Medulla oblongata (tissue), 1 donor: ENCODE data around the gene MRI1.

Experiments used
- DNase-seq: peaks from one replicate; pipeline ENCODE4 v3.0.0-alpha.2; 2015; ENCODE audit errors: extremely low spot score

The MRI1 gene

DNA sequence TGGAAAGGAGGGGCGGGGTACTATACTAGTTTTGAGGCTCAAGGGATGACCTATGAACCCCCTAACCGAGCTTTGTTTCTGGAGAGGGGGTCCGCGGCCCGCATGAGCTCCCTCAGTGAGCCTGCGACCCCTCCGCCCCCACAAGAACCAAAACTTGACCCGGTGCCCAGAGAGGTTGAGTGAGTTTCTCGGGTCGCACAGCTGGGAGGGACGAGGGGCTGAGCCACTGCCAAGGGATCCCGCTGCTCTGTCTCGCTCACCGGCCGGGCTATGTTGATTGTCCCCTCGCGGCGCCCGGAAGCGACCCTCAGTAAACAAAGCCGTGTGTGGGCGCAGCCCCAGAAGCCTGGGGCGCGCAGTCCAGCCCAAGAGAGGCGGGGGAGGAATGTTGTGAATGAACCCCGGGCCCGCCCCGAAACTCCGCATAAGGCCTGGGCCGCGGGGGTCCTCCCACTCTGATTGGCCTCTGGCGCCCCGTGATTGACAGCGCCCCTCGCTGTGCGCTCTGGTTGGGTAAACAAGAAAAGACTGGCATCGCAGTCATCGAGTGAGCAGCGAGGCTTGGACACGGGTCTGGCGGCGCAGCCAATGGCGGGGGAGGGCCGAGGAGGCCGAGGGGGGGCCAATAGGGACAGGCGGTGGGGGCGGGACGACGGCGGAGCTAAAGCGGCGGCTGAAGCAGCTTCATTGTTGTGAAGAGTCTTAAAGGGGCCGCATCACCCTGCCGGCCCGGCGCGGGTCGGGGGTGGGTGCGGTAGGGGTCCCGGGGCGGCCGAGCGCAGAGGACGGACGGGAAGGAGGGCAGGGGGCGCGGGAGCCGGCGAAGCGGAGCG, 30.7 kb downstream of the MRI1 start, which contains the start of gene ZSWIM4:
Gene ZSWIM4, plus strand, starts transcription at position 687 of the 833 bp plus-strand sequence. CDS start 206 bp downstream, outside the sequence.
- DNase-seq: peak; percentile 99

DNA sequence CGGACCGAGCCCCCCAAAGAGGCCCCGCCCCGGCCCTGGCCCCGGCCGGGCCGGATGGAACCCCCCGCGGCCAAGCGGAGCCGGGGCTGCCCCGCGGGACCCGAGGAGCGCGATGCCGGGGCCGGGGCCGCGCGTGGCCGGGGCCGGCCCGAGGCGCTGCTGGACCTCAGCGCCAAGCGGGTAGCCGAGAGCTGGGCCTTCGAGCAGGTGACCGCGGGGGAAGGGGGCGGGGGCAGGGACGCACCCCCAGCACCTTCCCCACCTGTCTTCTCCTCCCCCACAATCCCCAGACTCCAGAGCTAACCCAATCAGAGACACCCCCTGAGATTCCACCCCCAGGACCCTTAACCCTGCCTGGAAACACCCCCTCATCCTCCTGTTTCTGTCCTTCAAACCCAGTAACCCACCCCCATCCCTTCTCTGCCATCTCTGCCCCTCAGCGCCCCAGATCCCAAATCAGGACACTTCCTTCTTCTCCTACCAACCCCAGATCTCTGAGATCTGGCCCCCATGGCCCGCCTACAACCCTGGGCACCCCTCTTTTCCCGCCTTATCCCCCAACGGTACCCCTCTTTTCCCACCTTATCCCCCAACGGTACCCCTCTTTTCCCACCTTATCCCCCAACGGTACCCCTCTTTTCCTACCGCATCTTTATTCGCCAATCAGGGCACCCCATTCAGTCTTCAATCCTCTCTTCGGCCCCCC, 31.4 kb downstream of the MRI1 start:
- DNase-seq: no peak

DNA sequence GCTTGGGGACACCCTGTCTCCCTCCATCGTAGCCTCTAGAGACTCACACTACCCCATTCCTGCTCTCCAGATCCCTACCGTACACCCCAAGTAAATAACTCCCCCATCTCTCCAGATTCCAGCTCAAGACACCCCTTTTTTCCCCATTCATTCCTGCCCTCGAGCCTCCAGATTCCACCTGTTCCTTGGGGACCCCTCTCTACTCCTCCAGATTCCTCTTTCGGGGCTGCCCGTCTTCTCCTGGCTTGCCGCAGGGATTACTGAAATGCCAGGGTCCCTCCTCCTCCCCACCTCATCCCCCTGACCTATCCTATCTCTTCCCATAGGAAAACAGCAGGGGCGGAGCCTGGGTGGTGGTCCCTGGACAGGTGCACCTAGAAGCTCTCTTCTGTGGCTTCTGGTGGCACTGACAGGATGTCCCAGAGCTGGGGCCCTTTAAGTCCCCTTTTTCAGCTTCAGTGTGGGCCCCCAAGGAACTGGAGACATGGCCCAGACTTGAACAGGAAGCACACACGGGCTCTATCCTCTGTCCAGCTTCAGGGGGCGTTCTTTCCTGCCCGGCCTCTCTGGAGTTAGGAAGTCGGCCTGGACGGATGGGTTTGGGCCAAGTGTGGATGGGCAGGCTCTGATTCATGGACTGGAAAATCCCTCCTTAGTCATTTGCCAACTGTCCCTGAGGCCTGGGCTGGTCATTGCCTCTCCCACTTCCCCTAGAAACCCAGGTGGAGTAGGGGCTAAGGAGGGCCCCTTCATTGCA, 32.2 kb downstream of the MRI1 start:
- DNase-seq: peak; percentile 30

DNA sequence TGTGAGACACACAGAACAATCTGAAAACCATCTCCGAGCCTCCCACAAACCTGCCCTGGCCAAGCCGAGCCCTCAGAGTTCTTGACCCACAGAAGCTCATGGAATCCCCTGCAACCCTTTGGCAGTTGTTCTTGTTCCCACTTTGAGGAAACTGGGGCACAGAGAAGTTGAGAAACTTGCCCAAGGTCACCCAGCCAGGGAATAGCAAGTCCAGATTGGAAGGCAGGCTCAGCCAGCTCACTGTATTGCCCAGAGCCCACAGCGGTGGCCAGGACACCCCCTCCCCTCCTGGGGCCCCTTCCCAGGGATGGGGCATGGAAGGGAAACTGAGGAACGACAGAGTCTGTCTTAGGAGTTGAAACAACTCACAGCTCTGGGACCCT, 32.7 kb downstream of the MRI1 start:
- no peak for DNase-seq

DNA sequence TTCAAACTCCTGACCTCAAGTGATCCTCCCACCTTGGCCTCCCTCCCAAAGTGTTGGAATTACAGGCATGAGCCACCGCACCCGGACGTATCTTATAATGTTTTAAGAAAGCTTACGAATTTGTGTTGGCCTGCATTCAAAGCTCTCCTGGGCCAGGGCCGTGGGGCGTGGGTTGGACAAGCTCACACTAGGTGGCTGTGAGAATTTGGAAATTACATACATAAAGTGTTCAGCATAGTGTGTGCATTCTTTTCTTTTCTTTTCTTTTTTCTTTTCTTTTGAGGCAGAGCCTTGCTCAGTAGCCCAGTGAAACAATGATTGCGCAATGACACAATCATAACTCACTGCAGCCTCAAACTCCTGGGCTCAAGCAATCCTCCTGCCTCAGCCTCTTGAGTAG, 33.5 kb downstream of the MRI1 start:
- DNase-seq: no peak

DNA sequence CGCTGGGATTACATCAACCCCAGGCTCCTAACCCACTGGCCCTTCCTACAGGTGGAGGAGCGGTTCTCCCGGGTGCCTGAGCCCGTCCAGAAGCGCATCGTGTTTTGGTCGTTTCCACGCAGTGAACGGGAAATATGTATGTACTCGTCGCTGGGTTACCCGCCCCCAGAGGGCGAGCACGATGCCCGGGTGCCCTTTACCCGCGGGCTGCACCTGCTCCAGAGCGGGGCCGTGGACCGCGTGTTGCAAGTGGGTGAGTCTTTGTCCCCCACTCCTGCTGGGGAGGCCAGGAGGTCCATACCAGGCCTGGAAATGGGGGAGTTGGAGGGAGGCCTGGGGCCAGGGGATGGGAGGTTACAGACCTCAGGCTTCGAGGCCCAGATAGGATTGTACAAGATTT, 35.3 kb downstream of the MRI1 start:
- no peak for DNase-seq

DNA sequence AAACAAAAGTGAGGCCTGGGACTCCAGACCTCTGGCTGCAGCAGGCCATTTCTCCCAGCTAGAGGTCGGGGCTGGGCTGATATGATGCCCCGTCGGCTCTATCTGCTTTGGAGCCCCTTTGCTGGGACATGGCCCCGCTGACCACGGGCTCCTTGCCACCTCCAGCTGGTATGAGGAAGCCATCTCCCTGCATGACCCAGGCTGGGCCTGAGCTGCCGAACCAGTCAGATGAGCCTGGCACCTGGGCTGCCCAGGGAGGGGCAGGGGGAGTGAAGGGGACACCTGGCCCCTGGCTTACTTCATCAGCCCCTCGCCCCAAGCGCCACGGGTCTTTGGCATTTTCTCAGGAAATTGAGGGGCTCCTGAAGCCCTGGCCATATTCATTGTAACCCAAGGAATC, 38.7 kb downstream of the MRI1 start:
- DNase-seq: no peak

DNA sequence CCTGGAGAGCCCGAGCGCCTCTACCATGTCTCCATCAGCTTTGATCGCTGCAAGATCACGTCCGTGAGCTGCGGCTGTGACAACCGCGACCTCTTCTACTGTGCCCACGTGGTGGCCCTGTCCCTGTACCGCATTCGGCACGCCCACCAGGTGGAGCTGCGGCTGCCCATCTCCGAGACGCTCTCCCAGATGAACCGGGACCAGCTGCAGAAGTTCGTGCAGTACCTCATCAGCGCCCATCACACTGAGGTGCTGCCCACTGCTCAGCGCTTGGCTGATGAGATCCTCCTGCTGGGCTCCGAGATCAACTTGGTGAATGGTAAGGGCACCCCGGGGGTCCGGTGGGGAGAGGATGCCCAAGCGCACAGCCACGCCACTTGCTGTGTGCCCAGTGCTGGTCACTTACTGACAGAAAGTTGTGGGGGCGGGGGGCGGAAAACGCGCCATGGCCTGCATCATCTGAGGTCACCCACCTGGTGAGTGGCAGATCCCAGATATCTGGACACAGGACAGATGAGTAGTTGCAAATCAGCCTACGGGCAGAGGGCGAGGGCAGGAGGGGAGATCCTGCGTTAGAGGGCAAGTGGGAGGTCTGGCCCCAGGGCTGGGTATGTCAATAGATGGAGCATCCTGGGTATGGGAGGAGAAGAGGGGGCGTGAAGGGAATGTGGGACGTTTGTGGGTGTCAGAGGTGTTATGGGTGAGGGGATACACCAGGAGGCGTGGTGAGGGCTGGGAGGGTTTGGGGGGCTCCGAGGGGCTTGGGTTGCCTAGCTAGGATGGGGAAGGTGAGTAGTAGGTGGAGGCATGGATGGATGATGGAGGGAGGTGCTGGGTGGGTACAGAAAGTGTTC, 40.7 kb downstream of the MRI1 start:
- no peak for DNase-seq

DNA sequence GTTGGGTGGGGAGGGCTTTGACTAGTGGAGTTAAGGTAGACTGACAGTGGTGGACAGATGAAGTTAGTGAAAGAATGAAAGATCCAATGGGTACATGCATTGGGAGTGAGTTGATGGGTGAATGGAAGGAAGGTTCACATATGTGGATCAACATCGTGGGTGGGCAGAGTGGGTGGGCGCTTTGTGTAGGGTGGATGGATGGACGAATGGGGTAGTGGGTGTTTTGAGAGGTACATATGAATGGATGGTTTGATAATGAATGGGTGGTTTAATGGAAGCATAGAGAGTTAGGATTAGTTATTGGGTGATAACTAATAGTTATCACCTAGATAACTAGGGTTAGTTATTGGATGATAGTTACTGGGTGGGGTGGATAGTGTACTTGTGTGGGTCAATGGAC, 42.4 kb downstream of the MRI1 start:
- DNase-seq: no peak

DNA sequence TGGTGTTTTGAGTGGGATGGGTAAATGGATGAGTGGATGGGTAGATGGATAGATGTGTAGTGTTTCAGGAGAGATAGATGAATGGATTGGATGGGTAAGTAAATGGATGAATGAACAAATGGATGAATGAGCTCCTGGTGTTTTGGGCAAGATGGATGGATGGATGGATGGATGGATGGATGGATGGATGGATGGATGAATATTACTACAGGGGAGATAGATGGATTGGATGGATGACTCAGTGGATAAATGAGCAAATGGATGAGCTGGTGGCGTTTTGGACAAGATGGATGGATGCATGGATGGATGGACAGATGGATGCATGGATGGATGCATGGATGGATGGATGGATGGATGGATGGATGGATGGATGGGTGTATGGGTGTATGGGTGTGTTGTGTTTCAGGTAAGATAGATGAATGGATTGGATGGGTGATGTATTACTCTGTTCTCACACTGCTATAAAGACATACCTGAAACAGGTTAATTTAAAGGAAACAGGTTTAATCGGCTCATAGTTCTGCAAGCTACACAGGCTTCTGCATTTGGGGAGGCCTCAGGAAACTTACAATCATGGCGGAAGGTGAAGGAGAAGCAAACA, 43.2 kb downstream of the MRI1 start:
- no peak for DNase-seq

DNA sequence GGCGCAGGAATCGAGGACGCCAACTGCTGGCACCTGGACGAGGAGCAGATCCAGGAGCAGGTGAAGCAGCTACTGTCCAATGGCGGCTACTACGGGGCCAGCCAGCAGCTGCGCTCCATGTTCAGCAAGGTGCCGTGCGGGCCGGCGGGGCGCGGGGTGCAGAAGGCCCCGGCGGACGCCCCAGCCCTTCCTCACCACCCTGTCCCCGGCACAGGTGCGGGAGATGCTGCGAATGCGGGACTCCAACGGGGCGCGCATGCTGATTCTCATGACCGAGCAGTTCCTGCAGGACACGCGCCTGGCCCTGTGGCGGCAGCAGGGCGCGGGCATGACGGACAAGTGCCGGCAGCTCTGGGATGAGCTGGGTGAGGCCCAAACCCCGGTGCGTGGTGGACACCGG, 44.5 kb downstream of the MRI1 start:
- DNase-seq: no peak

DNA sequence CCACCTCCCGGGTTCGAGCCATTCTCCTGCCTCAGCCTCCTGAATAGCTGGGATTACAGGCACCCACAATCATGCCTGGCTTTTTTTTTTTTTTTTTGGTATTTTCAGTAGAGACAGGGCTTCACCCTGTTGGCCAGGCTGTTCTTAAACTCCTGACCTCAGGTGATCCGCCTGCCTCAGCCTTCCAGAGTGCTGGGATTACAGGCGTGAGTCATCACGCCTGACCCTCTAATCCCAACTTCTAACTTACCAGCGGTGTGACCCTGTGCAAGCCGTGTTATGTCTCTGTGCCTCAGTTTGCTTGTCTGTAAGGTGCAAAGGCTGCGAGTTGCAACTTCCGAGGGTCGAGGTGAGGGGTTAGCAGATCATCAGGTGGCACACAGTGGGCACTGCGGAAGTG, 48.2 kb downstream of the MRI1 start:
- DNase-seq: no peak

DNA sequence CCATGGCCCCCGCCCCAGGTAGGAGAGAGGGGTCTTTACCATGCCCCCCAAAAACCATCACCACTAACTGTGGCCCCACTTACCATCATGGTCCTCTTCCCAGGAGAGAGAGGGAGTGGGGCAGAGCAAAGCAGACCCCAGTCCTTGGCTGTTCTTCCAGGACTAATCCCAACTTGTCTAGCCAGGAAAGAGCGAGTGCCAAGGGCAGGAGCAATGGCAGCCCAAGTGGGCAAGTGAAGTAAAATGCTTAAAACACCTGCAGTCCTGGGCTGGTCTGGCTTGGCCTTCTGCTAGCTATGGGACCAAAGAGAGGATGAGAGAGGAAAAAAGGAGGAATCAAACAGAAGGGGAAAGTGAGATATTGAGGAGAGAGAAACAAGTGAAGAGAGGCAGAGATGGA, 48.8 kb downstream of the MRI1 start:
- DNase-seq: no peak

DNA sequence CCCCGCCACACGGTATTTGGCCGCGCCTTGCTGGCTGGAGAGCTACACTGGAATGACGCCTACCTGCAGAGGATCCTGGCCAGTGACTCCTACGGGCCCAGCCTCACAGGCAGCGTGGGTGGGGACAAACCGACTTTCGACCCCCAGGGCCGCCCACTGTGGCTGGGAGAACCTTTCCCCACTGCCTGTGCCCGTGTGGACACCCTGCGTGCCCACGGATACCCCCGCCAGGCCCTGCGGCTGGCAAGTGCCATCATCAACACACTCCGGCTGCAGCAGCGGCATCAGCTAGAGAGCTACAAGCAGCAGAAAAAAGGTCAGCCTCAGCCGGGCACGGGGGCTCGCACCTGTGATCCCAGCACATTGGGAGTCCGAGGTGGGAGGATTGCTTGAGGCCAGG, 50.2 kb downstream of the MRI1 start:
- DNase-seq: no peak

DNA sequence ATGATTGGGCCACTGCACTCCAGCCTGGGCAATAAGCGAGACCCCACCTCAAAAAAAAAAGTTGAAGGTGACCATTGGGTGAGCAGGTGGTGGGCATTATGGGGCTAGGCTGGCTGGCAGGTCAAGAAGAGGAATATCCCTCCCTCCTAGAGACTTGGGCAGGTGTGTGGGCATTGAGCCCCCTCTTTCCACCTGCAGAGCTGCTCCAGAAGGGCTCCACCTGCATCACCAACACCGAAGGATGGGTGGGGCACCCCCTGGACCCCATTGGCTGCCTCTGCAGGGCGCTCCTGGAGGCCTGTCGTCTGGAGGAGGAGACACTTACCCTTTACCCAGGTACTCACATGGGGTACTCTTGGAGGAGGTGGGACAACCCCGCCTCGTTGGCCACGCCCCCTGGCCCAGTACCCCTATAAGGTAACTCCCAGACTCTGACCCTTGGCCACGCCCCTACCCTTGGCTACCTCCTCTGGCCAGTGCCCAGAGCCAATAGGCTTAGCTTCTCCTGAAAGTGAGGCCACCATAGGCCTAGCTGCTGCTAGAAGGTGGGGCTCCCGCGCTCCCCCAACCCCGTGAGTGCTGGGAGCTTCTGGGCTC, 52.8 kb downstream of the MRI1 start:
- no peak for DNase-seq

DNA sequence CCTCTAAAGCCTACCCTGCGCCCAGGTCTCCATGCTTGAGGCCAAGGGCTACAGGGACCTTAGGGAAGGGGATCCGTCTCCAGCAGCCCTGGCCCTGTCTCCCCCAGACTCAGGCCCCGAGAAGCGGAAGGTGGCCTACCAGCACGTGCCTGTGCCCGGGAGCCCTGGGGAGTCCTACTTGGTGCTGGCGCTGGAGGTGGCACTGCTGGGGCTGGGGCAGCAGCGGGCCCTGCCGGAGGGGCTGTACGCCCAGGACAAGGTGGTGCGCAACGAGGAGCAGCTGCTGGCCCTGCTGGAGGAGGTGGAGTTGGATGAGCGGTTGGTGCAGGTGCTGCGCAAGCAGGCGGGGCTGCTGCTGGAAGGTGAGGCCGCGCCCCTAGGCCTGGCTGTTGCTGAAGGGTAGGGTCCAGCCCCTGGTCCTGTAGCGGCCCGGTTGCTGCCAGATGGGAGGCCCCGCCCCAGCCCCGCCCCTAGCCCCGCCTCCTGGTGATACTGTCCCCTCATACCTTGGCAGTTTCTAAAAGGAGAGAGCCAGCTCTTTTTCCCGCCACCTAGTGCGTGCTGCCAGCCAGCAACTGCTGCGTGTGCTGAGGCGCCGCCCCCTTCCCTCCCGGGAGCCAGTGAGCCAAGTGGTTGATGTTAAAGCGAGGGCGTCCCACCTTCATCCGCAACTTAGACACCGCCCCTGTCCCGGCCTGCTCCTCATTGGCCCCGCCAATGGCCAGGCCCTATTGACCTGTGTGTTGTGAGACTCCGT, 53.5 kb downstream of the MRI1 start:
- no peak for DNase-seq

DNA sequence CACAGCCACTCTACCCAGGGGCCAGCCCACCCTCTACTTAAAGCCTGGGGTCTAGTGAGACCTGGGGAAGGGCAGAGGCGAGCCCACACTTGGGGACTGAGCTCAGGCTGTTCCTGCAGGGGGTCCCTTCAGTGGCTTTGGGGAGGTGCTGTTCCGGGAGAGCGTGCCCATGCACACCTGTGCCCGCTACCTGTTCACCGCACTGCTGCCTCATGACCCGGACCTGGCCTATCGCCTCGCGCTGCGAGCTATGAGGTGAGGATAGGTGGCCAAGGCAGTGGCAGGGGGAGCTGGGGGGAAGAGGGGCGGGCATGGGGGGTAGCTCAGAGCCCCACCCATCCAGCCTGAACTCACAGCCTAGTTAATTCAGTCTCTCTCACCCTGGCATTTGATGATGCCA, 54.9 kb downstream of the MRI1 start:
- no peak for DNase-seq

DNA sequence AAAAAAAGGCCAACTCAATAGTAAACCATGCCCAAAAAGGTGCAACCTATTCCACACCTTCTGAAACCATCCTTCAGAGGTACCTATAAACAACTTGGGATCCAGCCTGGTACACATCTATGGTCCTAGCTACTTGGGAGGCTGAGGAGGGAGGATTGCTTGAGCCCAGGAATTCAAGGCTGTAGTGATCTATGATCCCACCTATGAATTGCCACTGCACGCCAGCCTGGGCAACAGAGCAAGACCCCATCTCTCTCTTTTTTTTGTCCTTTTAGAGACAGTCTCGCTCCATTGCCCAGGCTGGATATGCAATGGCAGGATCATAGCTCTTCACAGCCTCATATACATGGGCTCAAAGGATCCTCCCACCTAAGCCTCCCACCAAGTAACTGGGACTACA, 57.0 kb downstream of the MRI1 start:
- no peak for DNase-seq

DNA sequence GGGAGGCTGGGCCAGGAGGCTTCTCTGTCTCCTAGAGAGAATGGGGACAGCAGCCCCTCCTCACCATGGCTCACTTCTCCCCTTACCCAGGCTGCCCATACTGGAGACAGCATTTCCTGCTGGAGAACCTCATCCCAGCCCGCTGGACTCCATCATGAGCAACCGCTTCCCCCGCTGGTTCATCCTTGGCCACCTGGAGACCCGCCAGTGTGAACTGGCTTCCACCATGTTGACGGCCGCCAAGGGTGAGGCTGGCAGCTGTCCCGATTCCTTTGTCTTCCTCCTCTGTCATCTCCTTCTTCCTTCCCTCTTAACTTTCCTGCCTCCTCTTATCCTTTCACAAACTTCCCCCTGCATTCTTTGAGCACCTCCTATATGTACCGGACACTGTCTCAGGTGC, 58.9 kb downstream of the MRI1 start:
- DNase-seq: peak; percentile 60
